ENCODE measurements around the gene CNTD1. TPM values are rescaled to one million over a fixed set of nuclear protein-coding genes. Genes with fewer than 3 reads are reported as not detected.

Gene CNTD1
- total and polyA plus RNA-seq, 2 experiments from 2014 or later, result 1.1 TPM; not detected in 1

- no peak overlapping the region for H3K4me3 Mint-ChIP-seq
- H3K4me1 Mint-ChIP-seq, result peaks cover 5% of the 10 kb centered on the region; the same call in 1 of the 3 replicates
- H3K9me3 Mint-ChIP-seq, result peaks cover 14% of the 10 kb centered on the region
- no peak for DNase-seq (ENCODE audit: low spot score)
- peaks cover 13% of the 10 kb centered on the region for H3K36me3 Mint-ChIP-seq (ENCODE audit: low read depth)
- Histone ChIP-seq H3K4me2 (no peak overlapping the region), H3F3A (replicated peaks; ENCODE audit: low read depth) (no peaks in the 10 kb centered on the region), H3K27ac (ENCODE audit: low read depth) (no peak overlapping the region), H4K20me1 (replicated peaks; ENCODE audit: insufficient read depth) (no peaks in the 10 kb centered on the region), H3K4me3 (no peak overlapping the region), H3K36me3 (ENCODE audit: insufficient read depth) (no peaks in the 10 kb centered on the region), H2AFZ (no peak overlapping the region), H3K27me3 (ENCODE audit: insufficient read depth) (peaks cover 14% of the 10 kb centered on the region), H3K9me2 (ENCODE audit: insufficient read depth) (no peaks in the 10 kb centered on the region), H3K4me1 (ENCODE audit: insufficient read depth) (peaks cover 6% of the 10 kb centered on the region; the same call in 1 of the 2 replicates), H3K79me2 (replicated peaks; ENCODE audit: insufficient read depth) (peaks cover 8% of the 10 kb centered on the region)
- H3K27me3 Mint-ChIP-seq (ENCODE audit: insufficient read depth, low read depth, poor library complexity), result peaks cover 19% of the 10 kb centered on the region
- ATAC-seq, result no peak
- TF ChIP-seq CREB1 (CRISPR knock-in tag; IDR thresholded peaks at IDR 0.05; ENCODE audit: low read depth) (no peak), NANOG (IDR thresholded peaks at IDR 0.05; ENCODE audit: borderline replicate concordance) (no peak), STAT1 (IDR thresholded peaks at IDR 0.05; ENCODE audit: unreplicated experiment) (no peak), ETS1 (IDR thresholded peaks at IDR 0.05) (no peak), ZNF331 (CRISPR knock-in tag; IDR thresholded peaks at IDR 0.05; ENCODE audit: low read depth) (no peak), ZNF114 (CRISPR knock-in tag; IDR thresholded peaks at IDR 0.05) (no peak), ZNF462 (CRISPR knock-in tag; IDR thresholded peaks at IDR 0.05) (no peak), CTCF (conservative IDR thresholded peaks at IDR 0.05; ENCODE audit: low read depth in 2 of 2) (no peak), EZH2 (IDR thresholded peaks at IDR 0.05; ENCODE audit: low read depth, unreplicated experiment) (no peak), REST (IDR thresholded peaks at IDR 0.05; ENCODE audit: unreplicated experiment) (no peak), EZH2phosphoT487 (IDR thresholded peaks at IDR 0.05; ENCODE audit: unreplicated experiment) (no peak), JUNB (IDR thresholded peaks at IDR 0.05; ENCODE audit: unreplicated experiment) (no peak), POLR2AphosphoS5 (IDR thresholded peaks at IDR 0.05; ENCODE audit: low read depth) (no peak)
- H3K27ac Mint-ChIP-seq, result no peak overlapping the region
Measured at GRCh38 chr17:42796066-42796758, 2.4 kb upstream of the CNTD1 start.
